HG03432 (cell line): ENCODE measurements around the gene ACACA.
"Not testable (repeated sequence)": the region's sequence is repeated elsewhere in the genome, so short reads cannot be mapped to it uniquely, and the experiment has no call there.

Experiments
- ATAC-seq: cut with Tn5 transposase; IDR thresholded peaks from one replicate; pipeline ENCODE4 v1.9.1; 2021; ENCODE audit warnings: mild to moderate bottlenecking, moderate library complexity; ENCODE audit not compliant: unreplicated experiment

ACACA gene

DNA sequence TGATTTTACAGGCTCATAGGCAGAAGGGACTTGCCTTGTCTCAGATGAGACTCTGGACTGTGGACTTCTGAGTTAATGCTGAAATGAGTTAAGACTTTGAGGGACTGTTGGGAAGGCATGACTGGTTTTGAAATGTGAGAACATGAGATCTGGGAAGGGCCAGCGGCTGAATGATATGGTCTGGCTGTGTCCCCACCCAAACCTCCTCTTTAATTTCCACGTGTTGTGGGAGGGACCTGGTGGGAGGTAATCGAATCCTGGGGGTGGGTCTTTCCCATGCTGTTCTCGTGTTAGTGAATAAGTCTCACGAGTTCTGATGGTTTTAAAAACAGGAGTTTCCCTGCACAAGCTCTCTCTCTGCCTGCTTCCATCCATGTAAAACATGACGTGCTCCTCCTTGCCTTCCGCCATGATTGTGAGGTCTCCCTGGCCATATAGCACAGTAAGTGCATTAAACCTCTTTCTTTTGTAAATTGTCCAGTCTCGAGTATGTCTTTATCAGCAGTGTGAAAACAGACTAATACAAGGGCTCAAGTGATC is 59.7 kb downstream of the ACACA start:
- not testable (repeated sequence) for ATAC-seq

DNA sequence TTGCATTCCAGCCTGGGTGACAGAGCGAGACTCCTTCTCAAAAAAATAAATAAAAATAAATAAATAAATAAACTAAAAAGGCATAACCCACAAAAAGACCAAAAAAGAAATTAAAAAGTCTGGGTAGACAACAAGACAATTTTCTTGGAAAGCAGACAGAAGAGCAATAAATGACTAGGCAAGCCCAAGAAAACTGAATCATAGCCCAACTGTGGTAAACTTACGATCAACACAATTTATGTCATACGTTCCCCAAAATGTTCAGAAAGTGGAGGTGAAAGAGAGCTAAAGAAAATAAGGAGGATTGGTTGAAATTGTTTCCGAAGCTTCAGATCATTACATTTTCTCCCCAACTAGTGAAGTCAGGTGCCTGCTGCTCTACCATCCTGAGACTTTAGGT is 62.1 kb downstream of the ACACA start:
- ATAC-seq: no peak

GRCh38 chr17:37342589-37342988 is 64.0 kb downstream of the ACACA start:
- no peak for ATAC-seq

DNA sequence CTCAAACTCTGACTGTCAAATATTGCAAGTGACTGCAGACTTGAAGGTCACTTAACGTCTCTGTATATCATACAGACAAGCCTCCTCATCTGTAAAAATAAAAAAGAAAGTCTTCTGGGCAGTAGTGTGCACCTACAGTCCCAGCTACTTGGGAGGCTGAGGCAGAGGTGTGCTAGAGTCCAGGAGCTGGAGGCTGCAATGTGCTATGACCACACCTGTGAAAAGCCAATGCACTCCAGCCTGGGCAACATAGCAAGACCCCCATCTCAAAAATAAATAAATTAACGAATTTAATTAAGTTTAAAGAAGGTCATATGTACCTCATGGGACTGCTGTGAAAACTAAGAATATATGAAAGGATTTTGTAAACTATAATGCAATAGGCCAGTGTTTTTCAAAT is 65.8 kb downstream of the ACACA start:
- ATAC-seq: no peak

DNA sequence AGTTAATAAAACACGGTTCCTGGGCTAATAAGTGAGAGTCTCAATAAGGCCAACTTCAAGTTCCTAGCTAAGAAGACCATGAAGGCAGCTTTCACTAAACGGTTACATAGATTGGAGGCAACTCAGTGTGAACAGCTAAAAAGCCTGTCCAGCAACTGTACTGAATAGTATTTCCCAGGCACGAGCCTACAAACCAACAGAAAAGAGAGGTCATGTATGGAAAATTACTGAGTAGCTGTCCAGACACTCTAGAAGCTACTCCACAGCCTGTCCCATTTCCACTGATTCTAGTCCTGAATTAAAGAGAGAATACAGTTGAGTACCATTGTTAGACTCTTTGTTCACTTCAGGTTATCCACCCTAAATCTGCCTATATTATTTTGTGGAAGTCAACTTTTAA is 67.3 kb downstream of the ACACA start:
- ATAC-seq: no peak

DNA sequence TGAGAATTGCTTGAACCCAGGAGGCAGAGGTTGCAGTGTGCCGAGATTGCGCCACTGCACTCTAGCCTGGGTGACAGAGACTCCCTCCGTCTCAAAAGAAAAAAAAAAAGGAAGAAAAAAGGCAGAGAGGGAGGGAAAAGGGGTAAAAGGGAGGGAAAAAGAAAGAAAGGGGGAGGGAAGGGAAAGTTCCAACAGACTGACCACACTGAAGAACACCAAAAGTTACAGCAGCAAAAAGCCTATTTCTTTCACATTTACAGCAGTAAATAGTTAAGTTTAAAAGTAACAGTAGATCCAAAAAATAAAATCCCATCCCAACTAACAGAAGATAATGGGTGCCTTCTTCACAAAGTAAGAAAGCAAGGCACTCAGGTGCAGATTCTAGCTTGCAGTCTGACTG is 67.8 kb downstream of the ACACA start:
- ATAC-seq: no peak

GRCh38 chr17:37327341-37328090 is 79.1 kb downstream of the ACACA start:
- no peak for ATAC-seq

GRCh38 chr17:37322826-37323561 is 83.6 kb downstream of the ACACA start:
- ATAC-seq: no peak

DNA sequence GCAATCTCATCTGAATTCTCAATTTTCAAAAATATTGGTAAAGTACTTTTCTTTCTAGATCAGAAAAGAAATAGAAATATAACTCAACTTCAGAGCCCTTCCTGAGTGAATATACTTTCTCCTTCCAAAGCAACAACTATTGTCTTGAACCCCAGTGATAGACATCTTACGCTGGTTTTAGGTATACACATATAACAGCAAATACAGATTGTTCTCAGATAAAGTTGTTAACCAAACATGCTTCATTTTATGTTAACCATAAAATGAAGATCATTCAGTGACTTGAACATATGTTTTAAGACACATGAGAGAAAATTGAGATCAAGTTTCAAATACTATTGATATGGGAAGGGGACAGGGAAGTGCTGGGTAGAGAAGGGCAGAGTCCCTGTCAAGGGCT is 84.5 kb downstream of the ACACA start:
- no peak for ATAC-seq

GRCh38 chr17:37318931-37319594 is 87.6 kb downstream of the ACACA start:
- ATAC-seq: no peak

DNA sequence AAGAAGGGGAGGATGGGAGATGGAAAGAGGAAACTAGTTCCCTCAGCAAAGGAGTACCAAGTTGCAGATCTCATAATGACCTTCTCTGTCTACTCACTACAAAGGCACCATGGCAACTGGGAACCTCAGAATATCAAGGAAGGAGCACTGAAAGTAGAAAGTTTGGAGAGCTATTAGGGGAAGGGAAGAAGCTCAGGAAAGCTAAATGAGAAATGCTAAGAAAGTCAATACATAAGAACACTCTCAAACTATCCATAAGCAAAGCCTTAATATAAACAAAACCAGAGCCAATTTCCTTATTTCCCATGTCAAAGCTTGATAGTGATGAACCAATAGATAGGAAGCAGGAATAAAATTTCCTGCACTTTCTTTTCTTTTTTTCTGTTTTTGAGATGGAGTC is 88.8 kb downstream of the ACACA start:
- no peak for ATAC-seq

- no peak for ATAC-seq
Measured at GRCh38 chr17:37315601-37316000, 91.0 kb downstream of the ACACA start.

DNA sequence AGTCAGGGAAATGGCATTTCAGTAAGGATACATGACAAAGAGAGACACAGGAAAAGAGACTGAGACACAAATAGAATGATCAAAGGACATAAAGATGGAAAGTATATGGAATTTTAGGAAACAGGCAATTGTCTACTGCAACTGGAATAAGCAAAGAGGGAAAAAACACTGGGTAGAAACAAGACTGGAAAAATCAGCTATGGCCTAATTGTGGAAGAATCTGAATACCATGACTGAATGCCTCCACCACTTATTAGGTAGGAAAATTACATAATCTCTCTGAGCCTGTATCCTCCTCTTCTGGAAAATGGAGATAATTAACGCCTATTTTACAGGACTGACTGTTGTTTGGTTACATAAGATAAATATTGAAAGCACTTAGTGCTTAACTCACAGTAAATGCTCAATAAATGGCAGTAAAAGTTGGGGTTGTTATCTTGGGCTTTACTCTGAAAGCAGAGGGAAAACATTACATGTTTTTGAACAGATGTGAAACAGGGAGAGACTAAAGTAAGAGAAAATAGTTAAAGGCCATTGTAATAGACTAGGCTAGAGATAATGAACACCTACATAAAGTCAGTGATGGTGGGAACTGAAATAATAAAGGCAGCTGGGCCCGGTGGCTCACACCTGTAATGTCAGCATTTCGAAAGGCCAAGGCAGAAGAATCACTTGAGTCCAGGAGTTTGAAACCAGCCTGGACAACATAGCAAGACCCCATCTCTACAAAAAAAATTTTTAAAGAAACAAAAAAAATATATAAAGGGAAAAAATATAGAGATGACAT is 94.3 kb downstream of the ACACA start:
- ATAC-seq: no peak

GRCh38 chr17:37310940-37311339 is 95.7 kb downstream of the ACACA start:
- ATAC-seq: no peak

GRCh38 chr17:37309051-37309450 is 97.6 kb downstream of the ACACA start:
- no peak for ATAC-seq

DNA sequence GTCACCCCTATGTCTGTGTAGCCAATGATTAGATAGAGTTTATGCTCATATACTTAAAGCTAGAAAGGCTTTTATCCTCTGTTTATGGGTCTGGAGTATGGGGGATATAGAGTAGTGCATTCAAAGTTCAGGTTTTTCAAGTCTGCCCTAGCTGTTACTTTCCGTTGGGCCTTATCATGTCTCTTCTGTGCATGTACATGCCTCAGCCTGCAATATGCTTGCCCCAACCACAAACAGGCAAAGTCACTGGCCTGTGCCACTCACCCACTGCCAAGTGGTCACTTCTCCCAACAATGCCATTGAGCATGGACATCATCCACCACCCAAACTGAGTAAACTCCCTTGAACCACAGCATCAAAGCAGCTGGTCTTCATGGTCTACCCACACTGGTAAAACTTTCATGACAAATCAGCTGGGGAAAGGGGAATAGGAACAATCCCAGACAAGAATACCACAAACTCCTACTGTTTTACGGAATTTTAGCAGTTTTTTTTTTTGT is 101.2 kb downstream of the ACACA start:
- no peak for ATAC-seq

- ATAC-seq: no peak
Measured at GRCh38 chr17:37301288-37301687, 105.3 kb downstream of the ACACA start.

DNA sequence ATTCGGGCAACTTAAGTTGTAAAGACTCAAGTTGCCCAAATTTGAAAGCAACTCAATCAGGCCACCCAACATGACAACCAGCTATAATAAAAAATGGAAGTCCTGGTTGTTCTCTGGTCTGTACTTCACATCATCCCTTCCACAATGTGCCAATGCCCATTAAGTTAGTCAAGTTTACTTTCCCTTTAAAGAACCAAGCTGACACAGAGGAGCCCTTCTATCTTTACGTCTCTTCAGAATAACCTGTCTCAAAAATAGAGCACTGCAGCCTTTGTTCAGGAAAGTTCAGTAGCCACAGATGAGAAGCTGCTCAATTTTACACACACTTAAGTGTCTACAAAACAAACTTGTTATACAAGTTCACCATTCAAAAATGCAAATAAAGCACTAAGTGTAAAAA is 106.0 kb downstream of the ACACA start:
- no peak for ATAC-seq

DNA sequence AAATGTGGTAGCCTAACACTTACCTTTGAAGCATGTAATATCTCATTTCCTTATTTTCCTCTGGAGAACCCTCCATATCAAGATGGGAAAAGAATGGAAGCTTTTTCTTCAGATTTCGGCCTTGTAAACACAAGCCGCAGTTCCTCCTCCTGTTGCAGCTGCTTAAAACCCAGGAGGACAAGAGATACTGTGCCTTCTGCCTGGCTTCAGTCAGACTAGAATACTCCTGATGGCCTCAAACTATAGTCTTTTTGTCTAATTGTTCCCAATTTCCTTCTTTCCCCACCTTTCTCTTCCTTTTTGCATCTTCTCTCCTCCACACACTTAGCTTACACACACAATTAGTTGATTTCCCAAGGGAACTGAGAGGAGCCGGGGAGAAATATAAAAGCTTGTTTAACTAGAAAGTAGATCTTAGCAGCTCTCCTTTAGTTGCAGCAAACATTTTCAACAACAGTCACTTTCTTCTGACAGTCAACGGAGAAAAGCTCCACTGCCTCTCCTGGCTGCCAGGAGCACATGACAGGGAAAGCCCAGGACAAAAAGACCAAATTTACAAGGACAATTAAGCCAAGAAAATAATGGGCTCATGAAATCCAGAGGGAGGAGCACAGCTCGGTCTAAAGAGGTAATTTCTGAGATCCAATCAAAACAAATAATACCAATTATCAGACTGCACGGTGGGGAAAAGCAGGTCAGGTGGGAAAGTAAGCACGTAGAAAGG is 107.2 kb downstream of the ACACA start:
- no peak for ATAC-seq

DNA sequence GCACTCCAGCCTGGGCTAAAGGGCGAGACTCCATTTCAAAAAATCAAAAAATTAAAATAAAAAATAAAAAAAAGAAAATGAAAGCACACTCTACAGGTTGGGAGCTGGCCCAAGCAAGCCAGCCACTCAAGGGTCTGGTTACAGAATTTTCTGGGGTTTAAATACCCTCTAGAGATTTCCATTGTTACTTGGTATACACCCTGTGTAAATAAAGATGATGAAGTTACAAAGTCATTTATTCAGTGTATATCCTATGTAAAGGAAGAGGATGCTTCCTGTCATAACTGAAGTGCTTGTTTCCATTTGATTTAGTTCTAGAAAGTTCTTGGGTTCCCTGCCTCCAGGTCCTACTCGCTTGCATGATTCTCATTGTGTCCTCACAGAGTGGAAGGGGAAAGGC is 110.7 kb downstream of the ACACA start:
- no peak for ATAC-seq
